ENCODE data around the gene FBXL4.

- TF ChIP-seq CTCF (conservative IDR thresholded peaks at IDR 0.05; ENCODE audit: low read length) (no peak), EZH2phosphoT487 (IDR thresholded peaks at IDR 0.05; ENCODE audit: borderline replicate concordance) (no peak)
Observed at GRCh38 chr6:98973571-98973970, 25.8 kb upstream of the FBXL4 start.
